Neural crest cell (in vitro differentiated cells): ENCODE measurements around the gene NUBPL. TPM values are rescaled to one million over a fixed set of nuclear protein-coding genes. Genes with fewer than 3 reads are reported as not detected.

Experiments used
- DNase-seq: peaks from one replicate; pipeline ENCODE4 v3.0.0; 2021; ENCODE audit warnings: low read depth, mixed read lengths, low spot score
- H3K27ac Mint-ChIP-seq: one replicate; pipeline ENCODE4 v1.8.0; 2021; ENCODE audit warnings: mild to moderate bottlenecking, mixed read lengths; ENCODE audit not compliant: unreplicated experiment
- H3K27me3 Mint-ChIP-seq: 2 replicates; pipeline ENCODE4 v1.8.0; 2021; ENCODE audit warnings: low read depth, mild to moderate bottlenecking, mixed read lengths
- H3K36me3 Mint-ChIP-seq: 2 replicates; pipeline ENCODE4 v1.8.0; 2021; ENCODE audit warnings: low read depth, mild to moderate bottlenecking, mixed read lengths
- H3K4me1 Mint-ChIP-seq: 2 replicates; pipeline ENCODE4 v1.8.0; 2021; ENCODE audit warnings: mixed read lengths
- H3K4me3 Mint-ChIP-seq: one replicate; pipeline ENCODE4 v1.8.0; 2021; ENCODE audit warnings: mild to moderate bottlenecking, mixed read lengths
- H3K9me3 Mint-ChIP-seq: 2 replicates; pipeline ENCODE4 v1.8.0; 2021; ENCODE audit warnings: mixed read lengths
- total RNA-seq: library from RNA; stranded (reverse); gene quantifications from 2 replicates; pipeline ENCODE4 v1.2.1, GENCODE V29; 2021
- TF ChIP-seq, protein P1 (sequence below): fragments of 200-600 bp; sonication (generic); conservative IDR thresholded peaks from 2 replicates; pipeline ENCODE4 v1.5.0; 2021; ENCODE audit warnings: antibody characterized with exemption, mild to moderate bottlenecking

Gene NUBPL
- total RNA-seq, 1 donor from 2014 or later, result 13.2 TPM

DNA sequence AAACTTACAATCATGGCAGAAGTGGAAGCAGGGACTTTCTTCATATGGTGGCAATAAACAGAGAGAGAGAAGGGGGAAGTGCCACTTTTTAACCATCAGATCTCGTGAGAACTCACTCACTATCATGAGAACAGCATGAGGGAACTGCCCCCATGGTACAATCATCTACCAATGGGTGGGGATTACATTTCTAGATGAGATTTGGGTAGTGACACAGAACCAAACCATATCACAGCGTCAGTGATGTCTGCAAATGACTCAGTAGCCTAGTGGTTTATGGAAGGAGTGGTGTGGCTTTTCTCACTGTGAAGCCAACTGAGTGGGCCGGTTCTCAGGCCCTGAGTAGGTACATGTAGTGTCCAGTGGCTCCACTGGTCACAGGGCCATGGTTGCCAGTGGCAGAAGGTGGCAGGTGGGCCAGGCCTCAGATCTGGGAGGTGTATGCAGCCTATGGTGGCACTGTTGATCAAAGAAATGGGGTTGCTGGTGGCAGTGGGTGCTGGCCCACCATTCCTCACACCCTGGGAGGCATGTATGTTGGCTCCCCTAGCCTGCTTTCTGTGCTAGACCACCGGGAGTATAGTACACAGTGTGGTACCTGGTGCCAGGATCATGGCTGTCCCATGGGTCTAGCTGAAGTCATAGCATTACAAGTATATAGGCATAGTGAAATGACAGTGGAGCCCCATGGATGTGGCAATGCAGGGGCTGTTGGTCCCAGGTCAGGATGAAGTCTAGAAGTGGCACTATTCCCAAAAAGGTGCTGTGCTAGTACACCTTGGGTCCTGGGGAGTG, 191.9 kb downstream of the NUBPL start:
- no peaks in the 10 kb centered on the region for H3K4me1 Mint-ChIP-seq
- TF ChIP-seq, protein P1, sequence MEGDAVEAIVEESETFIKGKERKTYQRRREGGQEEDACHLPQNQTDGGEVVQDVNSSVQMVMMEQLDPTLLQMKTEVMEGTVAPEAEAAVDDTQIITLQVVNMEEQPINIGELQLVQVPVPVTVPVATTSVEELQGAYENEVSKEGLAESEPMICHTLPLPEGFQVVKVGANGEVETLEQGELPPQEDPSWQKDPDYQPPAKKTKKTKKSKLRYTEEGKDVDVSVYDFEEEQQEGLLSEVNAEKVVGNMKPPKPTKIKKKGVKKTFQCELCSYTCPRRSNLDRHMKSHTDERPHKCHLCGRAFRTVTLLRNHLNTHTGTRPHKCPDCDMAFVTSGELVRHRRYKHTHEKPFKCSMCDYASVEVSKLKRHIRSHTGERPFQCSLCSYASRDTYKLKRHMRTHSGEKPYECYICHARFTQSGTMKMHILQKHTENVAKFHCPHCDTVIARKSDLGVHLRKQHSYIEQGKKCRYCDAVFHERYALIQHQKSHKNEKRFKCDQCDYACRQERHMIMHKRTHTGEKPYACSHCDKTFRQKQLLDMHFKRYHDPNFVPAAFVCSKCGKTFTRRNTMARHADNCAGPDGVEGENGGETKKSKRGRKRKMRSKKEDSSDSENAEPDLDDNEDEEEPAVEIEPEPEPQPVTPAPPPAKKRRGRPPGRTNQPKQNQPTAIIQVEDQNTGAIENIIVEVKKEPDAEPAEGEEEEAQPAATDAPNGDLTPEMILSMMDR, result no peak

DNA sequence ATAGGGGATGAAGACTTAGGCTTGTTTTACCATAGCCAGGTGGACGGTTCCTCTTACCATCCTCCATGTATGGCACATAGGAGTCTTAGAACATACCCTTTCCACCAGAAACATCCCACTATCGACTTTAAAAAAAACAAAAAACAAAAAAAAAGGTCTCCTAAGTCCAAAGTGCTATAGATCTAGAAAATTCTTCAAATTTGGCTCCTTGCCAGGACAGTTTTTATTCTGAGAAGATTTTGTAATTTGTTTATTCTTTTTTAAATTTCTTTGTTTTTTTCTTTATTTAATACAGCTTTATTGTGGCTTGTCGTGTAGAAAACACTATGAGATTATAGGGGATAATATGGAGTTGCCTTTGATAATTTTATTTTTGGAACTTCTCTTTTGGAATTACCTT, 197.7 kb downstream of the NUBPL start:
- Mint-ChIP-seq H3K9me3 (peaks cover 8% of the 10 kb centered on the region), H3K4me3 (no peak overlapping the region)
- no peak for DNase-seq

More for the DNA sequence above, 191.9 kb downstream of the NUBPL start:
- no peak overlapping the region for H3K4me3 Mint-ChIP-seq
- H3K27me3 Mint-ChIP-seq, result no peaks in the 10 kb centered on the region
- no peak overlapping the region for H3K27ac Mint-ChIP-seq
- H3K9me3 Mint-ChIP-seq, result peaks cover 19% of the 10 kb centered on the region
- no peak for DNase-seq
- H3K36me3 Mint-ChIP-seq, result peaks cover 28% of the 10 kb centered on the region

DNA sequence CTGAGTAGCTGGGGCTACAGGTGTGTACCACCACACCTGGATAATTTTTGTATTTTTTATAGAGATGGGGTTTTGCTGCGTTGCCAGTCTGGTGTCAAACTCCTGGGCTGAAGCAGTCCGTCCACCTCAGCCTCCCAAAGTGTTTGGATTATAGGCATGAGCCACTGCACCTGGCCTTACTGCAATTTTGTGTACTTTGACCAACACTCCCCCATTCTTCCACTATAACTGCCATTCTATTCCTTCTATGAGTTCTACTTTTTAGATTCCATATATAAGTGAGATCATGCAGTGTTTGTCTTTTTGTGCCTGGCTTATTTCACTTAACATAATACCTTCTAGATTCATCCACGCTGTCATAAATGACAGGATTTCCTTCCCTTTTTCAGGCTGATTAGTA, 199.1 kb downstream of the NUBPL start:
- no peak for DNase-seq
- TF ChIP-seq, protein P1, result no peak
- no peak overlapping the region for H3K27ac Mint-ChIP-seq

More for the DNA sequence above, 197.7 kb downstream of the NUBPL start:
- TF ChIP-seq, protein P1, result no peak
- Mint-ChIP-seq H3K27me3 (no peaks in the 10 kb centered on the region), H3K4me1 (no peaks in the 10 kb centered on the region), H3K27ac (no peak overlapping the region), H3K36me3 (peaks cover 6% of the 10 kb centered on the region)

DNA sequence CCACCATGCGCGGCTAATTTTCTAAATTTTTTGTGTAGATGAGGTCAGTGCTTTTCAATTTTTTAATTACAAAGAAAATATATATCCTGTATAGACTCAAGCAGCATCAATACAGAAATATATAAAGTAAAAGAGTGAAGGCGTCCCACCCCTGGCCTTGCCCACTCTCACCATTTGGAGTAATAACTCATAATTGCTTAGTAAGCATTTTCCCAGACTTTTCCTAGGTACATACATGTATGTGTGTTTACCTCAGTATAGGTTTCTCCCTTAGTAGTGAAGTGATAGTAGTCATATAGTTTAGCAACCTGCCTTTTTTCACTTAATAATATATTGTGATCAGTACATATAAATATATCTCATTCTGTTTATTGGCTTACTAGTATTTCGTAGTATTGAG, 200.1 kb downstream of the NUBPL start:
- Mint-ChIP-seq H3K36me3 (no peaks in the 10 kb centered on the region), H3K27me3 (no peaks in the 10 kb centered on the region), H3K27ac (no peak overlapping the region), H3K4me3 (no peak overlapping the region), H3K4me1 (no peaks in the 10 kb centered on the region), H3K9me3 (peaks cover 5% of the 10 kb centered on the region)
- TF ChIP-seq, protein P1, result no peak
- no peak for DNase-seq

More for the DNA sequence above, 199.1 kb downstream of the NUBPL start:
- H3K9me3 Mint-ChIP-seq, result peaks cover 5% of the 10 kb centered on the region
- H3K4me1 Mint-ChIP-seq, result no peaks in the 10 kb centered on the region
- peaks cover 1% of the 10 kb centered on the region for H3K36me3 Mint-ChIP-seq
- no peaks in the 10 kb centered on the region for H3K27me3 Mint-ChIP-seq
- H3K4me3 Mint-ChIP-seq, result no peak overlapping the region

DNA sequence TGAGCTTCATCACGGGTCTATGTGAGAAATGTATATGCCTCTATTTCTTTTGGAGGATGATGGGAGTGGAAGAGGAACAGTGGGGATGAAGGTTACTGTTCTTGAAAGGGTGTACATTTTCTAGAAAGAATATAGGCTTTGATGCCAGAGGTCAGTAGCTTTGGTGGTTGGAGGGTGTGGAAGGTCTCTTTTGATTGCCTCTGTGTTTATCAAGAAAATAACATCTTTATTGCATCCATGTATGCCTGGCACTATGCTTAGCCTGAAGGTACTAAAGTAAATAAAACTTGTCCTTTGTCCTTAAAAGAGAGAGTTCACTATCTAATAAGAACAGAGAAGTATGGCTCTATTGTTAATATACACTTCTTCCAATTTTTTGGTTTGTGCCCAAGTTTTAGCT, 201.8 kb downstream of the NUBPL start:
- no peak overlapping the region for H3K27ac Mint-ChIP-seq

More for the DNA sequence above, 201.8 kb downstream of the NUBPL start:
- Mint-ChIP-seq H3K9me3 (peaks cover 5% of the 10 kb centered on the region), H3K36me3 (no peaks in the 10 kb centered on the region), H3K4me1 (no peaks in the 10 kb centered on the region), H3K27me3 (no peaks in the 10 kb centered on the region), H3K4me3 (no peak overlapping the region)
- TF ChIP-seq, protein P1, result no peak
- no peak for DNase-seq
